Endothelial cell of umbilical vein (primary cell): ENCODE data around the gene CACHD1. TPM values are rescaled to one million over a fixed set of nuclear protein-coding genes. Genes with fewer than 3 reads are reported as not detected.

Source experiments
- BruUV-seq: library from RNA; stranded (reverse); fragments of 400-500 nt; replicated peaks from 2 replicates; lab custom pipeline; 2021; lab: Mats Ljungman, UMichigan
- CTCF ChIA-PET: fragments of 300-600, 350-600 bp; sonication (Branson Sonifier 250); formaldehyde crosslinking; loops from one replicate; lab custom pipeline; 2021; ENCODE audit warnings: antibody characterized with exemption, inconsistent platforms; lab: Charles Lee
- POLR2A ChIA-PET: fragments of 300-600, 350-600 bp; sonication (Branson Sonifier 250); formaldehyde crosslinking; loops from one replicate; lab custom pipeline; 2021; ENCODE audit warnings: antibody characterized with exemption, inconsistent platforms; lab: Charles Lee
- DNase-seq: peaks from one replicate; pipeline ENCODE4 v3.0.0-alpha.2; 2011; ENCODE audit warnings: low read depth, low spot score
- FAIRE-seq: peaks from 2 replicates; lab custom pipeline; 2011; peaks lifted over from hg19 to GRCh38; lab: Jason Lieb, UNC
- H2AFZ ChIP-seq: 2 replicates; pipeline ENCODE4 v1.6.0; 2012; ENCODE audit warnings: low read depth, low read length, control low read depth, inconsistent platforms
- H3K27ac ChIP-seq: 2 replicates; pipeline ENCODE4 v1.5.1; 2011; ENCODE audit warnings: low read depth, mild to moderate bottlenecking, control low read depth, low read length, moderate library complexity; ENCODE audit not compliant: insufficient read depth
- H3K27me3 ChIP-seq, 2 experiments: 2 replicates each; pipeline versions ENCODE4 v1.6.0 to v1.6.1; 2011; ENCODE audit warnings: low read length in 2 of 2, mixed read lengths in 1 of 2; ENCODE audit not compliant: control insufficient read depth in 2 of 2, insufficient read depth in 2 of 2
- H3K36me3 ChIP-seq, 2 experiments: 2 replicates in 1 of 2; 3 replicates in 1 of 2; pipeline ENCODE4 v1.5.1; 2011; ENCODE audit warnings: low read length in 2 of 2, mild to moderate bottlenecking in 1 of 2, moderate library complexity in 1 of 2; ENCODE audit not compliant: control insufficient read depth in 2 of 2, insufficient read depth in 2 of 2; ENCODE audit errors: extremely low read depth in 1 of 2
- H3K4me1 ChIP-seq: 3 replicates; pipeline ENCODE4 v1.5.1; 2011; ENCODE audit warnings: mild to moderate bottlenecking, low read length; ENCODE audit not compliant: control insufficient read depth, insufficient read depth; ENCODE audit errors: extremely low read depth
- H3K4me2 ChIP-seq: 2 replicates; pipeline ENCODE4 v1.6.1; 2011; ENCODE audit warnings: low read length, control low read depth, mixed read lengths; ENCODE audit not compliant: insufficient read depth
- H3K4me3 ChIP-seq, 3 experiments: fragments of 200-600 bp in 1 of 3; sonication (generic), shearing (Covaris generic) in 1 of 3; replicated peaks in 1 of 3; 2 replicates each; pipeline ENCODE4 v1.5.1; 2011 to 2016; ENCODE audit warnings: control low read depth in 3 of 3, low read length in 3 of 3, mild to moderate bottlenecking in 2 of 3, inconsistent platforms in 1 of 3, low read depth in 1 of 3, moderate library complexity in 1 of 3; ENCODE audit not compliant: insufficient read depth in 1 of 3
- H3K79me2 ChIP-seq: 2 replicates; pipeline ENCODE4 v1.6.0; 2012; ENCODE audit warnings: low read length, inconsistent platforms; ENCODE audit not compliant: control insufficient read depth, insufficient read depth
- H3K9ac ChIP-seq: replicated peaks from 2 replicates; pipeline ENCODE3; 2011; ENCODE audit warnings: low read length, control low read depth; ENCODE audit not compliant: insufficient read depth; ENCODE audit errors: extremely low read depth
- H3K9me1 ChIP-seq: replicated peaks from 3 replicates; pipeline ENCODE4 v1.6.0; 2011; ENCODE audit warnings: mild to moderate bottlenecking, low read length; ENCODE audit not compliant: control insufficient read depth, insufficient read depth; ENCODE audit errors: extremely low read depth
- H3K9me3 ChIP-seq: replicated peaks from 2 replicates; pipeline ENCODE4 v1.5.1; 2012; ENCODE audit warnings: low read length, inconsistent platforms; ENCODE audit not compliant: control insufficient read depth, insufficient read depth
- H4K20me1 ChIP-seq: replicated peaks from 2 replicates; pipeline ENCODE3; 2011; ENCODE audit warnings: mild to moderate bottlenecking, low read length; ENCODE audit not compliant: control insufficient read depth, insufficient read depth; ENCODE audit errors: extremely low read depth
- CTCF ChIP-seq, 2 donors: IDR thresholded peaks; 1 replicate in 1 of 2; 2 replicates in 1 of 2; pipeline ENCODE4 v1.5.1; 2011; ENCODE audit warnings: low read length in 2 of 2, mild to moderate bottlenecking in 2 of 2, moderate library complexity in 2 of 2, control low read depth in 1 of 2, inconsistent platforms in 1 of 2, low read depth in 1 of 2; ENCODE audit not compliant: insufficient read depth in 1 of 2; ENCODE audit errors: extremely low read depth in 1 of 2
- EZH2 ChIP-seq: IDR thresholded peaks from 2 replicates; pipeline ENCODE4 v1.6.1; 2012; ENCODE audit warnings: borderline replicate concordance, low read depth, mild to moderate bottlenecking, moderate library complexity, low read length, inconsistent platforms; ENCODE audit not compliant: severe bottlenecking
- FOS ChIP-seq: IDR thresholded peaks from 2 replicates; pipeline ENCODE4 v1.6.1; 2011; ENCODE audit warnings: mild to moderate bottlenecking, low read length, moderate library complexity, borderline replicate concordance; ENCODE audit not compliant: insufficient read depth
- GATA2 ChIP-seq: IDR thresholded peaks from 2 replicates; pipeline ENCODE4 v1.7.0; 2011; ENCODE audit warnings: low read depth, mild to moderate bottlenecking, moderate library complexity, mixed read lengths, low read length; ENCODE audit not compliant: insufficient read length, insufficient read depth
- JUN ChIP-seq: IDR thresholded peaks from 2 replicates; pipeline ENCODE4 v1.6.1; 2011; ENCODE audit warnings: borderline replicate concordance, low read depth; ENCODE audit not compliant: insufficient read length, insufficient read depth
- MAX ChIP-seq: IDR thresholded peaks from 2 replicates; pipeline ENCODE4 v1.6.1; 2011; ENCODE audit not compliant: insufficient read depth, insufficient read length
- MYC ChIP-seq: IDR thresholded peaks from one replicate; pipeline ENCODE4 v1.6.1; 2011; ENCODE audit warnings: mild to moderate bottlenecking, low read depth, low read length
- POLR2A ChIP-seq: IDR thresholded peaks from 2 replicates; pipeline ENCODE4 v1.6.1; 2012; ENCODE audit warnings: low read depth, mild to moderate bottlenecking, control low read depth, low read length
- POLR2AphosphoS5 ChIP-seq: IDR thresholded peaks from 2 replicates; pipeline ENCODE4 v1.6.1; 2012; ENCODE audit warnings: low read depth, mild to moderate bottlenecking, control low read depth, low read length, moderate library complexity; ENCODE audit not compliant: insufficient read depth
- dilution Hi-C: fragments of 300-500 bp; cut with MboI; formaldehyde crosslinking; loops from one replicate; pipeline ENCODE4 v1.15.0; 2019; ENCODE audit warnings: low sequenced_read_pairs; ENCODE audit not compliant: extremely low pct_ligation_motif_present
- intact Hi-C: fragments of 100-400 bp; cut with micrococcal nuclease; formaldehyde crosslinking; loops from one replicate; pipeline ENCODE4 v1.10.0; 2022
- polyA plus RNA-seq, 4 experiments: library from polyadenylated mRNA; depleted of rRNA in 3 of 4; stranded (reverse) in 3 of 4; unstranded in 1 of 4; fragments of >200 nt; gene quantifications; 2 replicates each; pipeline versions ENCODE4 v1.2.1 to v1.2.3, GENCODE V29; 2011 to 2012; ENCODE audit warnings: missing spikeins in 1 of 4
- total RNA-seq: library from RNA; stranded (reverse); gene quantifications from 2 replicates; pipeline ENCODE4 v1.2.3, GENCODE V29; 2021

Gene CACHD1
- total and polyA plus RNA-seq, 2 donors (not counting 3 experiments of a cell fraction or from before 2014, with no cell fraction given), result 3.6 to 9.3 TPM

- Histone ChIP-seq H3K36me3 (no peaks in the 10 kb centered on the region), H4K20me1 (no peaks in the 10 kb centered on the region), H3K27me3 (no peaks in the 10 kb centered on the region), H3K79me2 (no peaks in the 10 kb centered on the region), H3K4me2 (no peak overlapping the region), H3K9me1 (no peaks in the 10 kb centered on the region), H3K9me3 (no peaks in the 10 kb centered on the region), H3K9ac (no peak overlapping the region), H3K27ac (no peak overlapping the region), H2AFZ (no peak overlapping the region), H3K4me1 (no peaks in the 10 kb centered on the region), H3K4me3 (no peak overlapping the region)
- CTCF ChIA-PET, result interaction anchor here (0.9 to 1.0 kb wide), 2 partner anchors 10 to 56 kb away, joined by 3 read pairs; no protein-coding TSS in a partner anchor
- dilution Hi-C loops, result no loop called here
- DNase-seq (no peak), FAIRE-seq (no peak)
- intact Hi-C loops, result no loop called here
- POLR2A ChIA-PET, result no interaction called here
- BruUV-seq, result no TSS peak
- no peak for TF ChIP-seq POLR2A
- TF ChIP-seq GATA2, result no peak
- TF ChIP-seq JUN, result no peak
- TF ChIP-seq CTCF (IDR thresholded peaks at IDR 0.05; ENCODE audit: extremely low read depth in 1 of 2, insufficient read depth in 1 of 2, low read depth in 1 of 2, low read length in 2 of 2), result no peak
- no peak for TF ChIP-seq MYC
- TF ChIP-seq MAX, result no peak
- no peak for TF ChIP-seq EZH2
- no peak for TF ChIP-seq FOS
- no peak for TF ChIP-seq POLR2AphosphoS5
Measured at GRCh38 chr1:64598100-64598571, 128.2 kb downstream of the CACHD1 start.
